ENCODE data around the gene FAT2.

Gene FAT2

DNA sequence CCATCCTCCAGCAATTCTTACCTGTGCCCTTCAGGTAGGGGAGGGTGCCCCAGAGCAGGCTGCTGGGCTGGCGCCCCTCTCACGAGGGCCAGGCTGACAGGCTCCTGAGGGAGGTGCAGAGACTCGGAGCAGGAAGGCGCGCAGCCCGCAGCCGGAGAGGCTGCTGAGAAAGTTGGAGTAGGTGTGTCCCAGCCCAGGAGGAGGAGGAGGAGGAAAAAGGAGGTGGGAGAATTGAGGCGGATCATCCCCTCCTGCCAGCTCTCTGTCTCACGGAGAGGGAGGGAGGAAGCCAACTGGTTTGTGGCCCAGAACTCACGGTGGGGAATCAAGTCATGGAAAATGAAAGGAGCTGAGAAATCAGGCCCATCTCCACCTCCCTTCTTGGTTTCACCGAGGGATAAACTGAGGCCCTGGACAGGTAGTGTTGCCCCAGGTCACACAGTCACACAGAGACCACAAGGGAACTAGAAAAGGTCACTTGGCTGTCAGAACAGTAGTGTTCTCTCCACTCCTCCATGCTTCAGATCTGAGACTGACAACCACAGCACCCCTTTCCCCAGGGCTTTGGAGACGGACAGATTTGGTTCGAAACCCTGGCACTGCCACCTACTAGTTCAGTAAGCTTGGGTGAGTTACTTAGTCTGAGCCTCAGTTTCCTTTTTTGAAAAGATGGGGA lies at the start of gene FAT2:
FAT2 (minus strand) TSS at position 188 of the 676 bp plus-strand sequence. CDS start 22,400 bp downstream, outside the sequence.
- no peak for TF ChIP-seq CTCF (IDR thresholded peaks at IDR 0.05; ENCODE audit: borderline replicate concordance, insufficient read depth, low read depth, low read length)
- H3K4me3 ChIP-seq (ENCODE audit: low read depth, low read length) = no peak within 1 kb of the TSS

DNA sequence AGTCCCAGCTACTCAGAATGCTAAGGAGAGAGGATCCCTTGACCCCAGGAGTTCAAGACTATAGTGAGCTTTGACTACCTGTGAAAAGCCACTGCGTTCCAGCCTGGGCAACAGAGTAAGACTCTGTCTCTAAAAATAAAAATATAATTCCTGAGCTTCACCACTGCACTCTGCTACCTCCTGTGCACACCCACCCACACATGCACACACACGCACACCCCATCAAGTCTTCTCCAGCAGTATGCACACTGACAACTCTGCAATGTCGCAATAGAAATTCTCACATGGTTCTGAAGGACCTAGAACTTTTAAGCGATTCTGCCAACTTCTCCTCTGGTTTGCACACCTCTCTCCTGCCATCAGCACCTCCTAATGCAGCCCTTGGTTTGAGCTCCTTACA lies 47.5 kb upstream of the FAT2 start:
- H3K4me3 ChIP-seq (ENCODE audit: low read depth, low read length) = no peak overlapping the region
- TF ChIP-seq CTCF (IDR thresholded peaks at IDR 0.05; ENCODE audit: borderline replicate concordance, insufficient read depth, low read depth, low read length) = no peak

DNA sequence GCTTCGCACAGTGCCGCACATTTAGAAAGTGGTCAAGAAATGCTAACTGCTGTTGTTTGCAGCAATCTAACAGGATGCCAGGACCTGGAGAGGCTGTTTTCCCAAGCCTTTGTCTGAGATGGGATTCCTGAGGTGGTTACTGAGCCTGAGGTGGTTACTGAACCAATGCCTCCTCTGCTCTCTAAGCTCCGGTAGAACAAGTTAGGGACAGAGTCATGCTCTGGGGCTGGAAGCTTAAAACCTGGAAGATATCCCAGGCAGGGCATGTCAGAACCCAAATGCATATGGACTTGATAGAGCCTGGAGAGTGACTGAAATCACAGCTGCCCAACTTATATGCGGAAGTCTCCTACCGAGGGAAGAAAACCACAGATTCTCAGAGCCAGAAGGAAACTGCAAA lies 46.5 kb upstream of the FAT2 start:
- no peak for TF ChIP-seq CTCF (IDR thresholded peaks at IDR 0.05; ENCODE audit: borderline replicate concordance, insufficient read depth, low read depth, low read length)

GRCh38 chr5:151633892-151634291 lies 42.8 kb upstream of the FAT2 start:
- TF ChIP-seq CTCF (IDR thresholded peaks at IDR 0.05; ENCODE audit: borderline replicate concordance, insufficient read depth, low read depth, low read length) = no peak
- no peak overlapping the region for H3K4me3 ChIP-seq (ENCODE audit: low read depth, low read length)

More for the DNA sequence above, 46.5 kb upstream of the FAT2 start:
- no peak overlapping the region for H3K4me3 ChIP-seq (ENCODE audit: low read depth, low read length)

- no peak for TF ChIP-seq CTCF (IDR thresholded peaks at IDR 0.05; ENCODE audit: borderline replicate concordance, insufficient read depth, low read depth, low read length)
- no peak overlapping the region for H3K4me3 ChIP-seq (ENCODE audit: low read depth, low read length)
Observed at GRCh38 chr5:151632941-151633340, 41.8 kb upstream of the FAT2 start.

- H3K4me3 ChIP-seq (ENCODE audit: low read depth, low read length) = no peak overlapping the region
- TF ChIP-seq CTCF (IDR thresholded peaks at IDR 0.05; ENCODE audit: borderline replicate concordance, insufficient read depth, low read depth, low read length) = no peak
Observed at GRCh38 chr5:151632524-151632923, 41.4 kb upstream of the FAT2 start.

DNA sequence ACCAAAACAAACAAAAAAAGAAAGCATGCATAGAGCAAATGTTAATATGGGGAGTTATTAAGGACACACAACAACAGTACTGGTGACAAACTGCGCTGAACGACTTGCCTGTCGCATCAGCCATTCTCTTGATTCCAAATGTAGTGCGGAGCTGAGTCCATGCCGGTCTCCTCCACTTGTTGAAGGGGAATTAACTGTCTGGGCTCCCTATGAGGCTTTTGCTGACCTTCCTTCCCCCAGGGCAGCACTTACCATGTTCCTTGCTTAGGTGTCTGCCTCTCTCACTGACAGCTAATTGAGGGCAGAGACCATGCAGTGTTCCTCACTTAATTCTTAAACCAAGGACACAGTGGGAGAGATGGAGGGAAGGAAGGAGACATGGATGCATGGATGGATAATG lies 40.8 kb upstream of the FAT2 start:
- TF ChIP-seq CTCF (IDR thresholded peaks at IDR 0.05; ENCODE audit: borderline replicate concordance, insufficient read depth, low read depth, low read length) = no peak
- no peak overlapping the region for H3K4me3 ChIP-seq (ENCODE audit: low read depth, low read length)

Measured in GM12875 (cell line).